HCT116 (cell line): ENCODE measurements around the gene LMBR1L. TPM values are rescaled to one million over a fixed set of nuclear protein-coding genes. Genes with fewer than 3 reads are reported as not detected.

Experiments
- ATAC-seq: fragments of 200-7000 bp; cut with Tn5 transposase; 2 replicates; pipeline ENCODE4 v1.9.1; 2020; ENCODE audit warnings: mild to moderate bottlenecking, moderate library complexity
- BruUV-seq: library from RNA; stranded (reverse); fragments of 400-500 nt; replicated peaks from 2 replicates; lab custom pipeline; 2021; lab: Mats Ljungman, UMichigan
- CTCF ChIA-PET: fragments of 300-600 bp; sonication (Branson Sonifier 250); formaldehyde crosslinking; loops from one replicate; lab custom pipeline; 2021; ENCODE audit warnings: antibody characterized with exemption; lab: Charles Lee
- POLR2A ChIA-PET: fragments of 300-600, 350-600 bp; sonication (Branson Sonifier 250); formaldehyde crosslinking; loops from one replicate; lab custom pipeline; 2021; ENCODE audit warnings: antibody characterized with exemption; lab: Charles Lee
- RAD21 ChIA-PET, 2 experiments: fragments of 300-600 bp; sonication (Branson Sonifier 250); formaldehyde crosslinking; loops; one replicate each; lab custom pipeline; 2023; ENCODE audit warnings: low total read pairs in 2 of 2; ENCODE audit not compliant: uncharacterized antibody in 2 of 2, unreplicated experiment in 2 of 2, low non-redundant PET in 1 of 2; lab: Charles Lee
- DNase-seq: peaks from one replicate; pipeline ENCODE4 v3.0.0-alpha.2; 2010; ENCODE audit warnings: low read depth, low spot score
- H2AFZ ChIP-seq: fragments of 200-600 bp; shearing (Covaris generic), sonication (generic); 2 replicates; pipeline ENCODE4 v1.6.1; 2017; ENCODE audit warnings: low read depth, mixed run types, mixed read lengths, antibody characterized with exemption, low read length; ENCODE audit not compliant: poor library complexity, severe bottlenecking
- H3K27ac ChIP-seq: 2 replicates; pipeline ENCODE4 v1.5.1; 2012; ENCODE audit warnings: low read depth, low read length
- H3K27me3 ChIP-seq: fragments of 200-600 bp; sonication (generic); 2 replicates; pipeline ENCODE4 v1.6.1; 2016; ENCODE audit warnings: mixed run types, low read length, mixed read lengths; ENCODE audit not compliant: insufficient read depth
- H3K36me3 ChIP-seq, 2 experiments: fragments of 200-500 bp in 1 of 2; fragments of 200-600 bp in 1 of 2; sonication (Bioruptor generic) in 1 of 2; sonication (generic) in 1 of 2; 2 replicates each; pipeline versions ENCODE4 v1.5.1 to v1.6.1; 2014 to 2016; ENCODE audit warnings: low read length in 2 of 2, inconsistent platforms in 1 of 2, mixed read lengths in 1 of 2, mixed run types in 1 of 2; ENCODE audit not compliant: insufficient read depth in 2 of 2, control insufficient read depth in 1 of 2
- H3K4me1 ChIP-seq, 2 experiments: fragments of 200-600 bp in 1 of 2; sonication (generic) in 1 of 2; 2 replicates each; pipeline versions ENCODE4 v1.5.1 to v1.6.1; 2012 to 2017; ENCODE audit warnings: low read length in 2 of 2, inconsistent platforms in 1 of 2, mild to moderate bottlenecking in 1 of 2, mixed read lengths in 1 of 2, mixed run types in 1 of 2, moderate library complexity in 1 of 2; ENCODE audit not compliant: insufficient read depth in 2 of 2, control insufficient read depth in 1 of 2
- H3K4me2 ChIP-seq: fragments of 200-600 bp; sonication (generic); 2 replicates; pipeline ENCODE4 v1.6.1; 2017; ENCODE audit warnings: mixed run types, low read length, mixed read lengths
- H3K4me3 ChIP-seq, 2 experiments: fragments of 200-600 bp in 1 of 2; sonication (generic) in 1 of 2; replicated peaks in 1 of 2; 2 replicates each; pipeline ENCODE4 v1.5.1; 2011 to 2016; ENCODE audit warnings: low read length in 2 of 2, control low read depth in 1 of 2, low read depth in 1 of 2, mild to moderate bottlenecking in 1 of 2, mixed read lengths in 1 of 2, mixed run types in 1 of 2
- H3K79me2 ChIP-seq: fragments of 200-600 bp; sonication (generic); 2 replicates; pipeline ENCODE4 v1.6.1; 2017; ENCODE audit warnings: mild to moderate bottlenecking, mixed run types, low read length, moderate library complexity, mixed read lengths; ENCODE audit not compliant: insufficient read depth
- H3K9ac ChIP-seq: fragments of 200-600 bp; sonication (generic); 2 replicates; pipeline ENCODE4 v1.6.1; 2016; ENCODE audit warnings: low read length, mixed read lengths
- H3K9me2 ChIP-seq: fragments of 200-600 bp; sonication (generic), shearing (Covaris generic); 2 replicates; pipeline ENCODE4 v1.6.1; 2017; ENCODE audit warnings: mixed run types, mild to moderate bottlenecking, moderate library complexity; ENCODE audit not compliant: insufficient read depth
- H3K9me3 ChIP-seq, 2 experiments: fragments of 200-500 bp in 1 of 2; fragments of 200-600 bp in 1 of 2; sonication (Bioruptor generic) in 1 of 2; sonication (generic) in 1 of 2; 2 replicates each; pipeline ENCODE4 v1.6.1; 2014 to 2017; ENCODE audit warnings: low read length in 2 of 2, mixed read lengths in 2 of 2, inconsistent platforms in 1 of 2, low read depth in 1 of 2, mild to moderate bottlenecking in 1 of 2, mixed run types in 1 of 2, moderate library complexity in 1 of 2; ENCODE audit not compliant: control insufficient read depth in 1 of 2, insufficient read depth in 1 of 2
- H4K20me1 ChIP-seq: fragments of 200-600 bp; sonication (generic), shearing (Covaris generic); 2 replicates; pipeline ENCODE4 v1.6.1; 2017; ENCODE audit warnings: mixed run types, mild to moderate bottlenecking, moderate library complexity; ENCODE audit not compliant: insufficient read depth
- ATF3 ChIP-seq: IDR thresholded peaks from 2 replicates; pipeline ENCODE4 v1.6.1; 2012
- CBX3 ChIP-seq: IDR thresholded peaks from 2 replicates; pipeline ENCODE4 v1.6.1; 2012; ENCODE audit warnings: low read depth
- CEBPB ChIP-seq: IDR thresholded peaks from 2 replicates; pipeline ENCODE4 v1.6.1; 2012; ENCODE audit warnings: low read depth
- CTCF ChIP-seq, 3 experiments: fragments of 200-600 bp in 1 of 3; sonication (generic) in 1 of 3; IDR thresholded peaks in 2 of 3; conservative IDR thresholded peaks in 1 of 3; 2 replicates each; pipeline ENCODE4 v1.5.1; 2012 to 2017; ENCODE audit warnings: low read depth in 2 of 3, low read length in 2 of 3, antibody characterized with exemption in 1 of 3, borderline replicate concordance in 1 of 3, control low read depth in 1 of 3, mild to moderate bottlenecking in 1 of 3, mixed read lengths in 1 of 3, mixed run types in 1 of 3, moderate library complexity in 1 of 3; ENCODE audit not compliant: insufficient read depth in 1 of 3
- EGR1 ChIP-seq: IDR thresholded peaks from 2 replicates; pipeline ENCODE4 v1.6.1; 2012; ENCODE audit warnings: low read depth
- ELF1 ChIP-seq: IDR thresholded peaks from 2 replicates; pipeline ENCODE4 v1.6.1; 2012; ENCODE audit warnings: low read depth, borderline replicate concordance
- FOSL1 ChIP-seq: IDR thresholded peaks from 2 replicates; pipeline ENCODE4 v1.6.1; 2012; ENCODE audit warnings: low read depth
- JUND ChIP-seq: IDR thresholded peaks from 2 replicates; pipeline ENCODE4 v1.6.1; 2012
- POLR2AphosphoS5 ChIP-seq: IDR thresholded peaks from 2 replicates; pipeline ENCODE4 v1.6.1; 2011; ENCODE audit warnings: mild to moderate bottlenecking, low read depth, low read length, moderate library complexity
- RAD21 ChIP-seq: IDR thresholded peaks from 2 replicates; pipeline ENCODE4 v1.6.1; 2012; ENCODE audit warnings: low read depth, mild to moderate bottlenecking
- REST ChIP-seq: IDR thresholded peaks from 2 replicates; pipeline ENCODE4 v1.6.1; 2012; ENCODE audit warnings: low read depth
- SP1 ChIP-seq: IDR thresholded peaks from 2 replicates; pipeline ENCODE4 v1.6.1; 2012; ENCODE audit warnings: low read depth
- SRF ChIP-seq: IDR thresholded peaks from 2 replicates; pipeline ENCODE4 v1.6.1; 2012; ENCODE audit warnings: low read depth
- intact Hi-C: fragments of 100-400 bp; cut with micrococcal nuclease; formaldehyde crosslinking; loops from 2 replicates; pipeline ENCODE4 v1.10.0; 2022
- total RNA-seq: library from RNA; stranded (reverse); gene quantifications from one replicate; pipeline ENCODE4 v1.2.1, GENCODE V29; 2021; ENCODE audit not compliant: unreplicated experiment

LMBR1L gene
- total RNA-seq, 1 experiment from 2014 or later: 44.4 TPM

GRCh38 chr12:49160399-49160798 is 49.8 kb upstream of the LMBR1L start:
- H3K9ac ChIP-seq: no peak overlapping the region
- no peak for TF ChIP-seq ELF1
- no peak for TF ChIP-seq EGR1
- no peak for TF ChIP-seq SP1
- no peak for TF ChIP-seq RAD21
- TF ChIP-seq REST: no peak
- ChIA-PET POLR2A (no interaction called here), CTCF (no interaction called here), RAD21 (no interaction called here)
- no peaks in the 10 kb centered on the region for H3K79me2 ChIP-seq
- DNase-seq (no peak), ATAC-seq (no peak)
- H3K4me1 ChIP-seq: no peaks in the 10 kb centered on the region
- H3K9me2 ChIP-seq: no peaks in the 10 kb centered on the region
- H3K27ac ChIP-seq: no peak overlapping the region
- H3K27me3 ChIP-seq: no peaks in the 10 kb centered on the region
- no peaks in the 10 kb centered on the region for H3K36me3 ChIP-seq
- no peak overlapping the region for H2AFZ ChIP-seq
- intact Hi-C loops: no loop called here
- H4K20me1 ChIP-seq: no peaks in the 10 kb centered on the region
- no peaks in the 10 kb centered on the region for H3K9me3 ChIP-seq
- H3K4me3 ChIP-seq: no peak overlapping the region
- BruUV-seq: no TSS peak
- H3K4me2 ChIP-seq: no peak overlapping the region

GRCh38 chr12:49154221-49154620 is 43.6 kb upstream of the LMBR1L start:
- POLR2A ChIA-PET: no interaction called here
- no peak for TF ChIP-seq CEBPB
- TF ChIP-seq CBX3: no peak
- no peak for TF ChIP-seq SRF
- no peak for TF ChIP-seq FOSL1
- TF ChIP-seq JUND: no peak
- TF ChIP-seq CTCF (IDR thresholded peaks at IDR 0.05 in 2 of 3, conservative IDR thresholded peaks at IDR 0.05 in 1 of 3; ENCODE audit: borderline replicate concordance in 1 of 3, insufficient read depth in 1 of 3, low read depth in 2 of 3, low read length in 2 of 3): no peak
- TF ChIP-seq REST: no peak
- TF ChIP-seq POLR2AphosphoS5: no peak
- no peak for TF ChIP-seq ELF1
- TF ChIP-seq ATF3: no peak

More at GRCh38 chr12:49154221-49154620, 43.6 kb upstream of the LMBR1L start:
- Histone ChIP-seq H3K27me3 (no peaks in the 10 kb centered on the region), H3K4me1 (no peaks in the 10 kb centered on the region), H3K4me3 (no peak overlapping the region), H3K9me3 (no peaks in the 10 kb centered on the region), H3K79me2 (no peaks in the 10 kb centered on the region), H3K9me2 (no peaks in the 10 kb centered on the region), H3K9ac (no peak overlapping the region), H3K36me3 (no peaks in the 10 kb centered on the region), H3K27ac (no peak overlapping the region), H2AFZ (no peak overlapping the region), H3K4me2 (no peak overlapping the region), H4K20me1 (no peaks in the 10 kb centered on the region)
- DNase-seq: no peak
- intact Hi-C loops: no loop called here
- ChIA-PET CTCF (no interaction called here), RAD21 (no interaction called here)
- no peak for ATAC-seq
- no TSS peak for BruUV-seq
